CD4-positive, alpha-beta T cell (primary cell): Measurements from ENCODE around the gene FERMT2. TPM values are rescaled to one million over a fixed set of nuclear protein-coding genes. Genes with fewer than 3 reads are reported as not detected.

Source experiments
- ATAC-seq: fragments of 200-7000 bp; cut with Tn5 transposase; one replicate; pipeline ENCODE4 v1.10.0; 2022; ENCODE audit warnings: mild to moderate bottlenecking; ENCODE audit not compliant: poor library complexity
- CTCF ChIA-PET: fragments of 350-600 bp; sonication (Branson Sonifier 250); formaldehyde crosslinking; loops from one replicate; lab custom pipeline; 2021; ENCODE audit warnings: antibody characterized with exemption, inconsistent platforms; lab: Charles Lee
- POLR2A ChIA-PET: fragments of 350-600 bp; sonication (Branson Sonifier 250); formaldehyde crosslinking; loops from one replicate; lab custom pipeline; 2021; ENCODE audit warnings: antibody characterized with exemption, inconsistent platforms; lab: Charles Lee
- DNase-seq, 14 experiments: peaks; one replicate each; pipeline ENCODE4 v3.0.0-alpha.2; 2013 to 2020; ENCODE audit warnings: mixed read lengths in 2 of 14
- H3K27ac ChIP-seq, 2 donors: one replicate each; pipeline versions ENCODE4 v1.5.1 to v1.7.0; 2013; ENCODE audit warnings: low read length in 2 of 2, low read depth in 1 of 2, mild to moderate bottlenecking in 1 of 2
- H3K27me3 ChIP-seq, 2 experiments: 1 replicate in 1 of 2; 2 replicates in 1 of 2; pipeline versions ENCODE4 v1.6.1 to v1.7.0; 2013; ENCODE audit warnings: low read length in 2 of 2, control low read depth in 1 of 2, mild to moderate bottlenecking in 1 of 2, moderate library complexity in 1 of 2; ENCODE audit not compliant: insufficient read depth in 2 of 2, control insufficient read depth in 1 of 2
- H3K36me3 ChIP-seq: one replicate; pipeline ENCODE4 v1.6.1; 2013; ENCODE audit warnings: low read length, control low read depth; ENCODE audit not compliant: insufficient read depth
- H3K4me1 ChIP-seq: one replicate; pipeline ENCODE4 v1.6.1; 2013; ENCODE audit warnings: low read length, control low read depth; ENCODE audit not compliant: insufficient read depth
- H3K4me3 ChIP-seq: one replicate; pipeline ENCODE4 v1.5.1; 2013; ENCODE audit warnings: mild to moderate bottlenecking, low read length, moderate library complexity
- H3K9me3 ChIP-seq, 2 experiments: 1 replicate in 1 of 2; 2 replicates in 1 of 2; pipeline versions ENCODE4 v1.6.1 to v1.7.0; 2013; ENCODE audit warnings: low read length in 2 of 2, mild to moderate bottlenecking in 2 of 2, control low read depth in 1 of 2, moderate library complexity in 1 of 2; ENCODE audit not compliant: control insufficient read depth in 1 of 2, insufficient read depth in 1 of 2
- H3K27ac Mint-ChIP-seq: one replicate; pipeline ENCODE4 v1.8.0; 2020; ENCODE audit warnings: mixed read lengths
- H3K27me3 Mint-ChIP-seq: one replicate; pipeline ENCODE4 v1.8.0; 2021; ENCODE audit warnings: mixed read lengths
- H3K36me3 Mint-ChIP-seq: one replicate; pipeline ENCODE4 v1.8.0; 2021; ENCODE audit warnings: low read depth, mixed read lengths
- H3K4me1 Mint-ChIP-seq: one replicate; pipeline ENCODE4 v1.8.0; 2021; ENCODE audit warnings: low read depth, mixed read lengths
- H3K4me3 Mint-ChIP-seq: one replicate; pipeline ENCODE4 v1.8.0; 2020; ENCODE audit warnings: mild to moderate bottlenecking, mixed read lengths
- H3K9me3 Mint-ChIP-seq: one replicate; pipeline ENCODE4 v1.8.0; 2020; ENCODE audit warnings: mixed read lengths
- intact Hi-C, 2 experiments: fragments of 100-400 bp; cut with DNase I in 1 of 2; cut with micrococcal nuclease in 1 of 2; formaldehyde crosslinking; loops; one replicate each; pipeline versions ENCODE4 v1.15.1 to v1.9.0; 2023 to 2025; cut with DNase I, micrococcal nuclease
- total RNA-seq, 174 experiments: library from RNA in 2 of 174; stranded (reverse) in 2 of 174; gene quantifications; one replicate each; pipeline ENCODE4 v1.2.3 and lab custom pipeline; 2021 to 2026
- TF ChIP-seq, protein P1 (sequence below): fragments of 200-600 bp; IDR thresholded peaks from one replicate; pipeline ENCODE4 v1.8.0; 2022; ENCODE audit warnings: antibody characterized with exemption, mild to moderate bottlenecking

FERMT2 gene
- total RNA-seq, 2 experiments from 2014 or later = 0.44 to 0.61 TPM

- H3K4me3 Mint-ChIP-seq = no peak overlapping the region
- no peak for DNase-seq
- Histone ChIP-seq H3K4me3 (no peak overlapping the region), H3K4me1 (no peaks in the 10 kb centered on the region), H3K9me3 (no peaks in the 10 kb centered on the region), H3K27me3 (no peaks in the 10 kb centered on the region), H3K36me3 (no peaks in the 10 kb centered on the region), H3K27ac (no peak overlapping the region)
- POLR2A ChIA-PET = no interaction called here
- H3K27me3 Mint-ChIP-seq = peaks cover 23% of the 10 kb centered on the region
- no peaks in the 10 kb centered on the region for H3K36me3 Mint-ChIP-seq
- CTCF ChIA-PET = interaction anchor here (1.4 kb wide), 1 partner anchor 18 kb away, joined by 3 read pairs; no protein-coding TSS in a partner anchor
- no peaks in the 10 kb centered on the region for H3K9me3 Mint-ChIP-seq
- no peak for ATAC-seq
- intact Hi-C loops = no loop called here
- TF ChIP-seq, protein P1, sequence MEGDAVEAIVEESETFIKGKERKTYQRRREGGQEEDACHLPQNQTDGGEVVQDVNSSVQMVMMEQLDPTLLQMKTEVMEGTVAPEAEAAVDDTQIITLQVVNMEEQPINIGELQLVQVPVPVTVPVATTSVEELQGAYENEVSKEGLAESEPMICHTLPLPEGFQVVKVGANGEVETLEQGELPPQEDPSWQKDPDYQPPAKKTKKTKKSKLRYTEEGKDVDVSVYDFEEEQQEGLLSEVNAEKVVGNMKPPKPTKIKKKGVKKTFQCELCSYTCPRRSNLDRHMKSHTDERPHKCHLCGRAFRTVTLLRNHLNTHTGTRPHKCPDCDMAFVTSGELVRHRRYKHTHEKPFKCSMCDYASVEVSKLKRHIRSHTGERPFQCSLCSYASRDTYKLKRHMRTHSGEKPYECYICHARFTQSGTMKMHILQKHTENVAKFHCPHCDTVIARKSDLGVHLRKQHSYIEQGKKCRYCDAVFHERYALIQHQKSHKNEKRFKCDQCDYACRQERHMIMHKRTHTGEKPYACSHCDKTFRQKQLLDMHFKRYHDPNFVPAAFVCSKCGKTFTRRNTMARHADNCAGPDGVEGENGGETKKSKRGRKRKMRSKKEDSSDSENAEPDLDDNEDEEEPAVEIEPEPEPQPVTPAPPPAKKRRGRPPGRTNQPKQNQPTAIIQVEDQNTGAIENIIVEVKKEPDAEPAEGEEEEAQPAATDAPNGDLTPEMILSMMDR = no peak
- no peak overlapping the region for H3K27ac Mint-ChIP-seq
- H3K4me1 Mint-ChIP-seq = no peaks in the 10 kb centered on the region
These were observed 13.0 kb downstream of the FERMT2 start for GRCh38 chr14:52937869-52938268.

GRCh38 chr14:52937306-52937705 lies 13.5 kb downstream of the FERMT2 start:
- Mint-ChIP-seq H3K27me3 (peaks cover 23% of the 10 kb centered on the region), H3K9me3 (no peaks in the 10 kb centered on the region), H3K27ac (no peak overlapping the region), H3K36me3 (no peaks in the 10 kb centered on the region), H3K4me3 (no peak overlapping the region), H3K4me1 (no peaks in the 10 kb centered on the region)
- H3K27me3 ChIP-seq = no peaks in the 10 kb centered on the region
- H3K27ac ChIP-seq = no peak overlapping the region
- TF ChIP-seq, protein P1 = no peak
- ATAC-seq (no peak), DNase-seq (no peak)
- CTCF ChIA-PET = interaction anchor here (1.4 kb wide), 1 partner anchor 18 kb away, joined by 3 read pairs; no protein-coding TSS in a partner anchor
- H3K4me1 ChIP-seq = no peaks in the 10 kb centered on the region
- H3K9me3 ChIP-seq = no peaks in the 10 kb centered on the region
- POLR2A ChIA-PET = no interaction called here
- H3K36me3 ChIP-seq = no peaks in the 10 kb centered on the region
- intact Hi-C loops = no loop called here
- H3K4me3 ChIP-seq = no peak overlapping the region

- H3K36me3 Mint-ChIP-seq = no peaks in the 10 kb centered on the region
- TF ChIP-seq, protein P1 = no peak
- H3K27me3 Mint-ChIP-seq = peaks cover 23% of the 10 kb centered on the region
- DNase-seq (no peak), ATAC-seq (no peak)
- no peak overlapping the region for H3K27ac Mint-ChIP-seq
- no peaks in the 10 kb centered on the region for H3K9me3 Mint-ChIP-seq
- no peaks in the 10 kb centered on the region for H3K4me1 Mint-ChIP-seq
- no peaks in the 10 kb centered on the region for H3K36me3 ChIP-seq
- no peak overlapping the region for H3K4me3 ChIP-seq
- ChIA-PET CTCF (no interaction called here), POLR2A (no interaction called here)
- H3K4me1 ChIP-seq = no peaks in the 10 kb centered on the region
- no peak overlapping the region for H3K27ac ChIP-seq
- H3K9me3 ChIP-seq = no peaks in the 10 kb centered on the region
- H3K4me3 Mint-ChIP-seq = no peak overlapping the region
- H3K27me3 ChIP-seq = no peaks in the 10 kb centered on the region
- intact Hi-C loops = no loop called here
These were observed 14.4 kb downstream of the FERMT2 start for GRCh38 chr14:52936437-52936836.
